OCI-LY3 (cell line): Measurements from ENCODE around the gene DYNC1LI1.

ENCODE experiments used
- CTCF ChIP-seq: fragments of 200-600, 300-600 bp; sonication (generic); IDR thresholded peaks from 2 replicates; pipeline ENCODE4 v1.5.1; 2014; ENCODE audit warnings: antibody characterized with exemption, low read length, low read depth
- EZH2phosphoT487 ChIP-seq: fragments of 200-600 bp; shearing (Covaris generic); IDR thresholded peaks from 2 replicates; pipeline ENCODE4 v1.6.1; 2018; ENCODE audit warnings: antibody characterized with exemption, mixed run types, low read depth

GRCh38 chr3:32557640-32558352 is 12.9 kb downstream of the DYNC1LI1 start:
- no peak for TF ChIP-seq CTCF
- no peak for TF ChIP-seq EZH2phosphoT487
